ENCODE data around the gene REEP5. TPM values are rescaled to one million over a fixed set of nuclear protein-coding genes. Genes with fewer than 3 reads are reported as not detected.

REEP5 gene
- total and polyA plus RNA-seq, 9 of the 15 experiments (the other 6 are each of a cell fraction or from before 2014, with no cell fraction given), result 14.7 to 102 (median 36.0) TPM

DNA sequence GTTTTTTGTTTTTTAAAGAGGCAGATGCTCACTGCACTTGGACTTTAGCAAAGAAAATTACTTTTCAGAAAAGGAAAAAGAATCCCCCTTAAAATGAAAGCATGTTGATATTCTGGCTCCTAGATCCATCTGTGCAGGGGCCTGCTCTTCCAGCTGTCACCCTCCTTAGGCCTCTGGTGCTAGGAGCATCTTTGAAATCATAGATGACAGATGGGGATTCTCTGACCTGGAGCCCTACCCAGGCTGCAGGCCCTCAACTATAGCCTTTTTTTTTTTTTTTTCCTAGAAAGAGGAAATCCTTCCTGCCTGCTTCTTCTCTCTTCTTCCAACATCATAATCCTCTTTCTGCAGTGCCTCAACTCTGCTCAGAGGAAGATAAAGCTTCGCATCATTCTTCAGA, 38.3 kb upstream of the REEP5 start:
- H3K4me1 ChIP-seq (replicated peaks in 1 of 2; ENCODE audit: control insufficient read depth in 2 of 2, insufficient read depth in 2 of 2, low read length in 2 of 2), result peaks cover 5 to 17% of the 10 kb centered on the region in 2 experiments; a peak in 4 of 5 replicates
- H3K4me2 ChIP-seq (ENCODE audit: insufficient read depth, low read length), result no peak overlapping the region
- H3K4me3 ChIP-seq, result no peak overlapping the region
- whole genome bisulfite sequencing (ENCODE audit: insufficient coverage, low coverage, missing lambda C conversion rate), result 63% methylated on average over 1 of the region's 1 CpG
- TF ChIP-seq, protein P1, sequence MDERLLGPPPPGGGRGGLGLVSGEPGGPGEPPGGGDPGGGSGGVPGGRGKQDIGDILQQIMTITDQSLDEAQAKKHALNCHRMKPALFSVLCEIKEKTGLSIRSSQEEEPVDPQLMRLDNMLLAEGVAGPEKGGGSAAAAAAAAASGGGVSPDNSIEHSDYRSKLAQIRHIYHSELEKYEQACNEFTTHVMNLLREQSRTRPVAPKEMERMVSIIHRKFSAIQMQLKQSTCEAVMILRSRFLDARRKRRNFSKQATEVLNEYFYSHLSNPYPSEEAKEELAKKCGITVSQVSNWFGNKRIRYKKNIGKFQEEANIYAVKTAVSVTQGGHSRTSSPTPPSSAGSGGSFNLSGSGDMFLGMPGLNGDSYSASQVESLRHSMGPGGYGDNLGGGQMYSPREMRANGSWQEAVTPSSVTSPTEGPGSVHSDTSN (CRISPR knock-in tag; IDR thresholded peaks at IDR 0.05; ENCODE audit: low read depth), result no peak
- TF ChIP-seq, protein P1 (tag; conservative IDR thresholded peaks at IDR 0.05; ENCODE audit: low read depth), result 0 out of 2 replicates have a peak, but pooled peaks have one; percentile 7
- TF ChIP-seq ZNF140 (CRISPR knock-in tag; IDR thresholded peaks at IDR 0.05) (no peak), ZNF384 (IDR thresholded peaks at IDR 0.05; ENCODE audit: low read depth, low read length) (peak; percentile 40; the same call in 1 of the 2 replicates), NR2C2 (CRISPR knock-in tag; IDR thresholded peaks at IDR 0.05) (no peak), NR2C2 (tag; IDR thresholded peaks at IDR 0.05) (0 out of 2 replicates have a peak, but pooled peaks have one; percentile 16)
- 0 out of 3 replicates have a peak, but pooled peaks have one; percentile 6 for ATAC-seq
- no peaks in the 10 kb centered on the region for H3K79me2 ChIP-seq (ENCODE audit: control insufficient read depth, insufficient read depth, low read length)
- no peaks in the 10 kb centered on the region for H3K9me1 ChIP-seq (ENCODE audit: control insufficient read depth, insufficient read depth, low read length)
- no peaks in the 10 kb centered on the region for H4K20me1 ChIP-seq (replicated peaks; ENCODE audit: control insufficient read depth, insufficient read depth, low read length)
- DNase-seq (ENCODE audit: extremely low read depth in 1 of 4, low spot score in 3 of 4), result no peak
- ChIA-PET POLR2A (interaction anchor here (0.6 to 2.1 kb wide), 3 partner anchors 12 to 39 kb away, joined by 3 to 8 read pairs (median 4); partner anchors contain the start of gene DCP2), CTCF (ENCODE audit: low intra/inter-chr PET ratio) (no interaction called here)
- no peak overlapping the region for H3K9ac ChIP-seq (ENCODE audit: insufficient read depth in 1 of 2, low read depth in 2 of 2, low read length in 2 of 2)
- H2AFZ ChIP-seq (ENCODE audit: low read depth, low read length), result no peak overlapping the region
- H3K36me3 ChIP-seq (ENCODE audit: control insufficient read depth, insufficient read depth, low read length), result no peaks in the 10 kb centered on the region
- H3K27ac ChIP-seq (ENCODE audit: extremely low read depth, low read depth, low read length), result no peak overlapping the region
- no peak for FAIRE-seq
- no peaks in the 10 kb centered on the region for H3K27me3 ChIP-seq (ENCODE audit: control insufficient read depth in 2 of 2, insufficient read depth in 2 of 2, low read length in 2 of 2)
- no peaks in the 10 kb centered on the region for H3K9me3 ChIP-seq (replicated peaks; ENCODE audit: control insufficient read depth, insufficient read depth, low read depth, low read length)
- intact Hi-C loops (cut with micrococcal nuclease), result loop anchor here (5.0 kb wide), 1 partner anchor 268 kb away; no protein-coding TSS in a partner anchor
- in situ Hi-C loops (cut with MboI), result no loop called here
- BruUV-seq (replicated peaks), result no TSS peak
